NK-92 (cell line): ENCODE results near the gene CEP20.
"Not testable (repeated sequence)": the region's sequence is repeated elsewhere in the genome, so short reads cannot be mapped to it uniquely, and the experiment has no call there.

Experiments
- DNase-seq: peaks from one replicate; lab custom pipeline; 2025; ENCODE audit not compliant: unreplicated experiment; lab: John Stamatoyannopoulos, UW

The CEP20 gene

GRCh38 chr16:15861996-15862395, 26.4 kb downstream of the CEP20 start:
- DNase-seq, result no peak

GRCh38 chr16:15858921-15859668, 29.3 kb downstream of the CEP20 start:
- no peak for DNase-seq

- no peak for DNase-seq
Measured at GRCh38 chr16:15857724-15858560, 30.5 kb downstream of the CEP20 start.

- no peak for DNase-seq
Measured at GRCh38 chr16:15856901-15857698, 31.3 kb downstream of the CEP20 start, which contains the start of gene MYH11. TSS of gene MYH11 (minus strand) at chr16:15857028. CDS start at chr16:15838252, 18,776 bp downstream.

DNA sequence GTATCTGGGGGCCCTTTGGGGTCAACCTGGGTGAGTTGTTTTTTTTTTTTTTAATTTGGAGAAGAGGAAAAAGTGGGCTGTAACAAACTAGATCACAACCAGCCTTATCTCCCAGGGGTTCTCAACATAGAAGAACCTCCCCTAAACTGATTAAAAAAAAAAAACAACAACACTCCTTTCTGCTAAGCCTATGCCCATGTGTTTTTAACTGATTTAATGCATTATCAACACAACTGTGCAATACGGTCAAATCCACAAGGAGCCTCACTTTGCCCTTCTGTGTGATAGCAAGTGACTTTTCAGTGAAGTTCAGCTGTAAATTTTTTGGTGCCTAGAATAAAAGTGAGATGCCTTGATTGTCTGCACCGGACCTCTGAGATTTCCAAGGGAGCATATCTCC, 32.2 kb downstream of the CEP20 start:
- DNase-seq, result no peak

GRCh38 chr16:15855704-15856003, 32.7 kb downstream of the CEP20 start:
- DNase-seq, result no peak

GRCh38 chr16:15854906-15855703, 33.3 kb downstream of the CEP20 start:
- DNase-seq, result no peak

GRCh38 chr16:15854061-15854460, 34.3 kb downstream of the CEP20 start:
- DNase-seq, result no peak

DNA sequence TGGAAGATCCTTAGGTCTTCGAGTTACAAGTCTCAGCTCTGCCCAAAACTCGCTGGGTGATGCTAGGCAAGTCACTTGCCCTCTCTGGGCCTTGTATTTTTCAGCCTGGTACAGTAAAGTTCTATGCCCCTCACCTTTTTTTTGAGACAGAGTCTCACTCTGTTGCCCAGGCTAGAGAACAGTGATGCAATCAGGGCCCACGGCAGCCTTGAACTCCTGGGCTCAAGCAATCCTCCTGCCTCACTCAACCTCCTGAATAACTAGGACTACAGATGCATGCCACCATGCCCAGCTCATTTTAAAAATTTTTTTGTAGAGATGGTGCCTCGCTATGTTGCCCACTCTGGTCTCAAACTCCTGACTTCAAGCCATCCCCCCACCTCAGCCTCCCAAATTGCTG, 35.4 kb downstream of the CEP20 start:
- DNase-seq, result no peak

GRCh38 chr16:15850555-15850954, 37.8 kb downstream of the CEP20 start:
- not testable (repeated sequence) for DNase-seq

- no peak for DNase-seq
Measured at GRCh38 chr16:15849209-15849981, 39.0 kb downstream of the CEP20 start.

GRCh38 chr16:15847611-15848175, 40.7 kb downstream of the CEP20 start:
- no peak for DNase-seq

GRCh38 chr16:15846510-15846909, 41.9 kb downstream of the CEP20 start:
- no peak for DNase-seq

DNA sequence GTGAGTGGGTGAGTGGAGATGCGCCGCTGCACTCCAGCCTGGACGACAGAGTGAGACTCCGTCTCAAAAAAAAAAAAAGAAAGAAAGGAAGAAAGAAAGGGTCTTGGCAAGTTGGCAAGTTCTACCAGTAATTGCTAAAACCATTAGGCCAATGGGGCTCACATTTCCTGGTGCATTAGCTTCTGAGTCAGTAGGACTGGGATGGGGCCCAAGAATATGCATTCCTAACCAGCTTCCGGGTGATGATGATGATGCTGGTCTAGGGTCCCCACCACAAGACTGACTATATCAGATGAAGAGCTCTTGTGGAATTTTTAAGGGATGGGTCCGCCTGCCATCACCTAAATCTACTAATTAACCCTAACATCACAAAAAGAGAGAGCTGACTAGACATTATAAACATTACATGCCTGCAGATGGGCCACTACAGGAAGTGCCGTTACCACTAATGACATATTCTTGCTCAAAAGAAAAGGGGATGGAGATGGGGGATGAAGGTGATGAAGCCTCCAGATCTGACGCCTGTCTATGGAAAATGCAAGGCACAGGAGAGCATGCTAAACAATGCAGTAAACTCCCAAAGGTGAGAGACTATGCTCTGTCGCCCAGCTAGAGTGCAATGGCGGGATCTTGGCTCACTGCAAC, 44.6 kb downstream of the CEP20 start:
- no peak for DNase-seq

DNA sequence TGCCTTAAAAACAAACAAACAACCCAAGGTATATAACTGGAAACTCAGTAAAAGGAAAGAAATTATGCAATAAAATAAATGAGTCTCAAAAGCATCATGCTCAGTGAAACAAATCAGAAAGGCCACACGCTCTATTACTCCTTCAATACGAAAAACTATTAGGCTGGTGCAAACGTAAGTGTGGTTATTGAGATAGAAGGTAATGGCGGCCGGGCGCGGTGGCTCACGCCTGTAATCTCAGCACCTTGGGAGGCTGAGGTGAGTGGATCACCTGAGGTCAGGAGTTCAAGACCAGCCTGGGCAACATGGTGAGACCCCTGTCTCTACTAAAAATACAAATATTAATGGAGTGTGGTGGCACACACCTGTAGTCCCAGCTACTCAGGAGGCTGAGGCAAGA, 49.2 kb downstream of the CEP20 start:
- DNase-seq, result not testable (repeated sequence)

DNA sequence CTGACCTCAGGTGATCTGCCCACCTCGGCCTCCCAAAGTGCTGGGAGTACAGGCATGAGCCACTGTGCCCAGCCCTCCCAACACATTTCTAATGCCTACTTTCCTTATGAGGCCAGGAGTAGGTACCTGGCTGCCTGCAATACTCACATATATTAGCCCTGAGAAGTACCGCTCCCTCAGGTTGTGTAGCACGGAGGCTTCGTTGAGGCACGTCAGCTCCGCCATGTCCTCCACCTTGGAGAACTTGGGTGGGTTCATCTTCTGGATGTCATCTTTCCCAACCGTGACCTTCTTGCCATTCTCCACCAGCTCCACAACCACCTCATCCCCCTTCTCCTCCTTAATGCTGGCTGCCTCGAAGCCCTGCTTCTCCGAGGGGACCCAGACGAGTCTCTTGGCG, 50.6 kb downstream of the CEP20 start:
- no peak for DNase-seq

- no peak for DNase-seq
Measured at GRCh38 chr16:15836965-15837611, 51.3 kb downstream of the CEP20 start.

GRCh38 chr16:15836074-15836473, 52.3 kb downstream of the CEP20 start:
- no peak for DNase-seq
